ENCODE results near the gene SSC5D.

GRCh38 chr19:55538132-55538531 lies 49.9 kb downstream of the SSC5D start:
- TF ChIP-seq BHLHE40 (IDR thresholded peaks at IDR 0.05; ENCODE audit: low read depth, low read length) (no peak), CTCF (conservative IDR thresholded peaks at IDR 0.05; ENCODE audit: low read depth, low read length) (no peak), POLR2A (IDR thresholded peaks at IDR 0.05; ENCODE audit: low read depth, low read length) (no peak), MXI1 (IDR thresholded peaks at IDR 0.05; ENCODE audit: borderline replicate concordance, low read depth, low read length) (no peak), MAFK (IDR thresholded peaks at IDR 0.05; ENCODE audit: low read depth, low read length) (no peak), RAD21 (IDR thresholded peaks at IDR 0.05; ENCODE audit: low read length) (no peak), FOS (IDR thresholded peaks at IDR 0.05; ENCODE audit: low read depth, low read length) (no peak), CHD1 (IDR thresholded peaks at IDR 0.05; ENCODE audit: low read depth, low read length) (no peak), SMC3 (IDR thresholded peaks at IDR 0.05; ENCODE audit: low read depth, low read length) (no peak), CEBPB (IDR thresholded peaks at IDR 0.05; ENCODE audit: low read depth, low read length) (no peak)

Measured in IMR-90 (cell line).